ENCODE measurements around the gene THBS1.

DNA sequence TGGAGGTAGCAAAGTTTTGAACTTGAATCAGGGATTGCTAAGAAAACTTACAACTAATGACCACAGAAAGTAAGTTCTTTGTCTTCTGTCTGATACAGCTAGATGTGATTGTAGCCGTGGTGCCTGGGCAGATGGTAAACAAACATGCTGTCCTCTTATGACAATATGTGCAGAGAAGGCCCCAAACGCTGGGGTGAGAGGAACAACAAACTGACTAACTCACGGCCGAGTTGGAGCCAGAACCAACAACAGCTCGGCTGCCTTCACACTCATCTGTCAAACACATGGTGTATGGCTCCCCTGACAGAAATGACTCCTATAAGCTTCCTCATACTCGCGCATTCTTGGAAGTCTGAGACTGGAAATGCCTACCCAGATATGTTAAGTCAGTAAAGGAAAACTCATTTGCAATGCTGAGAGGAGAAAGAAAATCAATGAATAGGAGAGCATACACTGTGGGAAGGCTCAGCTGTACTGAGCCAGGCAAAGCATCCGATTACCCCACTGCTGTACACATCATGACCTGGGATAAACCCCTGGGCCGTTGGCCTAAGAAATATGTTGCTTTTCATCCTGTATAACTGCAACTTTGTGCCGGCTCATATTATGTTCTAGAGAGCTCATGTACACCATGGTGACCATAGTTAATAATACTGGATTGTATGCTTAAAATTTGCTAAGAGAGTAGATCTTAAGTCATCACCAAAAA lies 5.7 kb downstream of the THBS1 start:
- TF ChIP-seq EZH2 (optimal IDR thresholded peaks at IDR 0.05; ENCODE audit: low read depth, low read length), result no peak
- TF ChIP-seq, protein P1, sequence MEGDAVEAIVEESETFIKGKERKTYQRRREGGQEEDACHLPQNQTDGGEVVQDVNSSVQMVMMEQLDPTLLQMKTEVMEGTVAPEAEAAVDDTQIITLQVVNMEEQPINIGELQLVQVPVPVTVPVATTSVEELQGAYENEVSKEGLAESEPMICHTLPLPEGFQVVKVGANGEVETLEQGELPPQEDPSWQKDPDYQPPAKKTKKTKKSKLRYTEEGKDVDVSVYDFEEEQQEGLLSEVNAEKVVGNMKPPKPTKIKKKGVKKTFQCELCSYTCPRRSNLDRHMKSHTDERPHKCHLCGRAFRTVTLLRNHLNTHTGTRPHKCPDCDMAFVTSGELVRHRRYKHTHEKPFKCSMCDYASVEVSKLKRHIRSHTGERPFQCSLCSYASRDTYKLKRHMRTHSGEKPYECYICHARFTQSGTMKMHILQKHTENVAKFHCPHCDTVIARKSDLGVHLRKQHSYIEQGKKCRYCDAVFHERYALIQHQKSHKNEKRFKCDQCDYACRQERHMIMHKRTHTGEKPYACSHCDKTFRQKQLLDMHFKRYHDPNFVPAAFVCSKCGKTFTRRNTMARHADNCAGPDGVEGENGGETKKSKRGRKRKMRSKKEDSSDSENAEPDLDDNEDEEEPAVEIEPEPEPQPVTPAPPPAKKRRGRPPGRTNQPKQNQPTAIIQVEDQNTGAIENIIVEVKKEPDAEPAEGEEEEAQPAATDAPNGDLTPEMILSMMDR (IDR thresholded peaks at IDR 0.05; ENCODE audit: low read length), result no peak

All from MM.1S (cell line).